ENCODE results near the gene ABCB10.
"Not testable (repeated sequence)": the region's sequence is repeated elsewhere in the genome, so short reads cannot be mapped to it uniquely, and the experiment has no call there.

ABCB10 gene

DNA sequence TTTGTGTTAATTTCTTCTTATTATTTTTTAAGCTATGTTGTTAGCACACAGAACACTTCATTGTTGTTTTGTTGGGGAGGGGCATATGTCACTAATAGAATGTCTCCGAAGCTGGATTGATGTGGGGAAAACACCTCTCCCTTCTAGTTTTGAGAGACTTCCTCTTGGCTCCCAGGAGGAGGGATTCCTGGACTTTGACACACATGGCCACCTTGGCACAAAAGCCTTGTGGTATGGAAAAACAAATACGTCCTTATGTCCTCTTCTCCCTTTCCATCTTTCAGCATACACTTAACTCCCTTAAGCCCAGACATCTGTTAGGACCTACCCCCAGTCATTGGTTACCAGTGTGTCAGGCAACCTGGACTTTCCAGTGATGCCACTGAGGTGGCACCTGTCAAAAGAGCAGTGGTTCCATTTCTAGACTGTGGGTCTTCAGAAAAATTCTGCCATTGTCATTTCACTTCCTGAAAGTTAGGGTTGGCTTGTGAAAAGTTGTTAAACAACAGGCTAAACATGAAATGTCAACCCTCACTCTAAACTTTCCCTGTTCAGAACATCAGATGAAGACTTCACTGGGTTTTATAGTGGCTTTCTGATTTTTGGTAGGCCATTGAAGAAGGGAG is 12.5 kb upstream of the ABCB10 start:
- DNase-seq = no peak

DNA sequence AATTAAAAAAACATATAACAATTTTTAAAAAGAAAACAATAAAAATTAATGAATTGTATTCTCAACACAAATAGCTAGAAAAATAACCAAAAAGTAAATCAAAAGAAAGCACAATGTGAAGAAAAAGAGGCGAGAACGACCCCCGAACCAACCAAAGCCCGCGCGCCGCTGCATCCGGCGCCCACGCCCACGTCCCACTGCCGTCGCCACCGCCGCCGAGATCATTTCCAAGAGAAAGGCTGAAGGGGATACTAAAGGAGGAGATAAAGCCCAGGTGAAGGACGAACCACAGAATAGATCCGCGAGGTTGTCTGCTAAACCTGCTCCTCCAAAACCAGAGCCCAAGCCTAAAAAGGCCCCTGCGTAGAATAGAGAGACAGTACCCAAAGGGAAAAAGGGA is 11.8 kb upstream of the ABCB10 start:
- no peak for DNase-seq

DNA sequence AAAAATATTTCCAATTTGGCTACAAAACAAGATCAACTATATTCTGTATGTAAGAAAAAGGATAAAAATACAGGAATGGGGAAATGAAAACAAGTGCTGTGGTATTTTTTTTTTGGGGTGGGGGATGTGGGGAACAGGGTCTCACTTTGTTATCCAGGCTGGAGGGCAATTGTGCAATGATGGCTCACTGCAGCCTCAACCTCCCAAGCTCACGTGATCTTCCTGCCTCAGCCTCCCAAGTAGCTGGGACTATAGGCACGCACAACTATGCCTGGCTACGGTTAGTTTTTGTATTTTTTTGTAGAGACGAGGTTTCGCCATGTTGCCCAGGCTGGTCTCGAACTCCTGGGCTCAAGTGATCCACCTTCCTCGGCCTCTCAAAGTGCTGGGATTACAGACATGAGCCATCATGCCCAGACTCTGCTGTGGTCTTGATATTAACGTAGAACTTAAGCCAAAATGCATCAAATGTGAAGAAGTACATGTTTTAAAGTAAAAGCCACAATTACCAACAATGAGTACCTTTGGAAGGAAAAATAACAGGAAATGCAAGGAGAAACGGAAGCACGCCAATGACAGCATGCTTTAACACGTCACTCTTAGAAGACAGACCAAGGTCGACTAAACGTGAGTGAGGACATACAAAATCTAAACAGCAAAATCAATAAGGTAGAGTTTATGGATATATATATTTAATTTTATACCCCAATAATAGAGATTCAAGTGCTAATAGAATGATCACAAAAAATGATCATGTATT is 8.8 kb upstream of the ABCB10 start:
- no peak for DNase-seq

DNA sequence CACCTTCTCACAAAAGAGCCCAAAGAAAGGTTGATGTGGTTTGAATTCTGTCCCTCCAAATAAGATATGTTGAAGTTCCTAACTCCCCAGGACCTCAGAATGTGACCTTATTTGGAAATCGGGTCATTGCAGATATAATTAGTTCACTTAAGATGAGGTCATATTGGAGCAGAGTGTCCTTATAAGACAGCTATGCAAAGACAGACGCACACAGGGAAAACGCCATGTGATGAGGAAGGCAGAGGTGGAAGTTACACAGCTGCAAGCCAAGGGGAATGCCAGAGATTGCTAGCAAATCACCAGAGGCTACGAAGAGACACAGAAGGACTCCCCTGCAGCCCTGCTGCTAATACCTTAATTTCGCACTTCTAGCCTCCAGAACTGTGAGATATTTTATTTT is 5.2 kb upstream of the ABCB10 start:
- no peak for DNase-seq

DNA sequence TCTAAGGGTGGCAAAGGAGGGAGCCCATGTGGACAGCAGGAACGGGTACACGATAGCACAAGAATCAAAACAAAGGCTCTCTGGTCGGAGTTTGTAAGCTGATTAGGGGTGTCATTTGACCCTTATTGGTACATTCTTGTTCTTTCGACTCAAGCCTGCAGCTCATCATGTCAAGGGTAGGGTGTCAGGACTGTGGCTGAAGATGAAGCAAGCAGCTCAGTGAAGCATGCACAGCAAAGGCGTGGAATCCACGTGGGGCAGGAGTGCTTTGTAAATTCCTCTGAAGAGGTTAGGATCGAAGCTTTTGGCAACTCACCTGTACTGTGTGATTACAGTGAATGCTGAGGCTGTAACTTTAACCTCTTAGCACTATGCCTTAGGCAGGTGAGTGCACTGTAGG is 4.7 kb upstream of the ABCB10 start:
- no peak for DNase-seq

DNA sequence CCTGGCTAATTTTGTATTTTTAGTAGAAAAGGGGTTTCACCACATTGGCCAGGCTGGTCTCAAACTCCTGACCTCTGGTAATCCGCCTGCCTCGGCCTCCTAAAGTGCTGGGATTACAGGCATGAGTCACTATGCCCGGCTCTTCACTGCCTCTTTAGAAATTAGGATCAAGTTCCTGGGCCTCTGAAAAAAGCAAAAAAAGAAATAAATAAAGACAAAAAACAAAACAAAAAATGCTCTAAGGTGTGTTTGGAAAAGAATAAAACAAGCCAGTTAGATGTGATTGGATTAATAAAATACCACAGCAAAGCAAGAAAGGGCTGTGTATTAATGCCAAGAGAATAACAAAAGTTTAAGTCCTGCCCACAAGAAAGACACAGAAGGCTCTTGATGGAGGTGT is 4.2 kb upstream of the ABCB10 start:
- no peak for DNase-seq

DNA sequence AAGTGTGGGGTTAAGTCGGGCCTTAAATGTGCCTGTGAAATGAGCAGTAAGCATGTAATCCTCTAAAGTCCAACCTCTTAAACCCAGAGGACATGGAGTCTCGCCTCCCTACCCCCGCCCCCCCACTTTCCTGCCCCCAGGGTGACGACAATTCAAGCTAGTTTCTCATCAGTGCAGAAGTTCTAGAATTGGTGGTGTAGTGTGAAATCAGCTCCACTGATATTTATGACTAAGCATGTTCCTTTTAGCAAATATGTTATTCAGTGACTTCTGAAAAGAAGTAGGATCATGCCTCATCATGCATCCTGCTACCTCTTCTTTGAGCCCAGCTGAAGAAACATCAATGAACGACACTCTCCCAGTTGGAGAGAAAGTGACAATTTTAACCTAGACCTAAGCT is 2.6 kb upstream of the ABCB10 start:
- no peak for DNase-seq

DNA sequence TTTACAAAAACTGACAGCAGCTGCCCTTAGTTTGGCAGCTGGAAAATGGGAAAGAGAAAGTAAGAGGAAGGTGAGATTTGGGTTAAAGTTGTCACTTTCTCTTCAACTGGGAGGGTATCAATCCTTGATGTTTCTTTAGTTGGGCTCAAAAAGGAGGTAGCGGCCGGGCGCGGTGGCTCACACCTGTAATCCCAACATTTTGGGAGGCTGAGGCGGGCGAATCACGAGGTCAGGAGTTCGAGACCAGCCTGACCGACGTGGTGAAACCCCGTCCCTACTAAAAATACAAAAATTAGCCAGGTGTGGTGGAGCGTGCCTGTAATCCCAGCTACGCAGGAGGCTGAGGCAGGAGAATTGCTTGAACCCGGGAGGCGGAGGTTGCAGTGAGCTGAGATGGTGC is 1.6 kb upstream of the ABCB10 start:
- DNase-seq = not testable (repeated sequence)

DNA sequence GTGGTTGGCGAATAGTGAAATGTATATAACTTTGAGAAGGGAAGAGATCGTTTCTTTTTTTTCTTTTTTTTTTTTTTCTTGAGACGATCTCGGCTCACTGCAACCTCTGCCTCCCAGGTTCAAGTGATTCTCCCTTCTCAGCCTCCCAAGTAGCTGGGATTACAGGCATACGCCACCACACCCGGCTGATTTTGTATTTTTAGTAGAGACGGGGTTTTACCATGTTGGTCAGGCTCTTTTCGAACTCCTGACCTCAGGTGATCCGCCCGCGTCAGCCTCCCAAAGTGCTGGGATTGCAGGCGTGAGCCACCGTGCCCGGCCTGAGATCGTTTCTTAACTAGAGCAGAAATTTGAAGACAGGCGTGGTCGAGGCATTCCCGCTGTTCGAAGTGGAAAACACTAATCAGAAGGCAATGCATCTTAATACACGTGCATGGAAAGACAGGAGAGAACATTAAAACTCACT is 862 bp upstream of the ABCB10 start:
- not testable (repeated sequence) for DNase-seq

DNA sequence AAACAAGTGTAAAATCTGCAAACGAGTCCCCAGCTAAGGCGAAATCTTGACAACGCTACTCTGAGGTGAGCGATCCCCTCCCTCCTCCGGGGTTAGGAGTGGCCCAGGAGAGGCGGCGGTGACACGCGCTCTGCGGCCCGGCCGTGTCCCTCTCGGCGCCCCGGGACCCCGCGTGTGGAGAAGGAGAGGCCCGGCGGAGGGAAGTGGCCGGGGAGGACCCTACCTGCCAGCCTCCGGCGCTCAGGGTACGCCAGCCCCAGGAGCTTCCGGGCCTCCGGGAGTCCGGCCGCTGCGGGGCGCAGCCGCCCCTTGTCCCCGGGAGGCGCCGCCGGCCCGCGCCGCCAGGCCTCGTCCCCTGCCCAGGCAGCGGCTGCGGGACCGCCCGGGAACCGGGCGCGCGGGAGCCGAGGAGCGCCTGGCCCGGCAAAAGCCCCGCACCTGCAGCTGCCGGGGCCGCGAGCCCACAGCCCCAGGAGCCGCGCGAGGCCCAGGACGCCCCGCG is 543 bp downstream of the ABCB10 start:
- DNase-seq = peak; percentile 63

DNA sequence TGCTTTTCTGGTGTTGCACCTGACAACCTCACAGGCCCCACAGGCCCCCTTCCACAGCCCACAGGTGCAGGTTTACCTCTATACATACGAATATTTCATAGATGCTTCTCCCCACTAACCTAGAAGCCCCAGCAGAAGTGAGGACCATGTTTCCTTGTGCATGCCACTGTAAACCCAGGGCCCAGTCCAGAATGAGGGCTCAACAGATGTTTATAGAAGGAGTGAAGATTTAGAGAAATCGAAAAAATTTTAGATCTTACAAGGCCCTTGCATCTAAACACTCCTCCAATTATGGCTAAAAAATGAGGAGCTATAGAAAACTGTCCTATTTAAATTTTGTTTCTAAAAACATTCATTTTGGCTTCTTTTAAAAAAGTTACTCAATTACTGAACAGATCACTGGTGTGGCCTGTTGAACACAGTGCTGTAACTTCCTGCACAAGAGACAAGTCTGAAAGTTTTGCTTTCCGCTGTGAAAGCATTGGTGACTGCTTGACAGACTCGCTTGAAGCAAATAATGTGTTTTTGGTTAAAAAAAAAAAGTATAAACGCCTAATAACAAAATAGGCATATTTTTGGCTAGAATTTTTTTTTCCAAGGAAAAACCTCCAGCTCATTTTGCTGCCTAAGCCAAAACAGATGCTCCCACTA is 1.2 kb downstream of the ABCB10 start:
- peak; percentile 60 for DNase-seq

DNA sequence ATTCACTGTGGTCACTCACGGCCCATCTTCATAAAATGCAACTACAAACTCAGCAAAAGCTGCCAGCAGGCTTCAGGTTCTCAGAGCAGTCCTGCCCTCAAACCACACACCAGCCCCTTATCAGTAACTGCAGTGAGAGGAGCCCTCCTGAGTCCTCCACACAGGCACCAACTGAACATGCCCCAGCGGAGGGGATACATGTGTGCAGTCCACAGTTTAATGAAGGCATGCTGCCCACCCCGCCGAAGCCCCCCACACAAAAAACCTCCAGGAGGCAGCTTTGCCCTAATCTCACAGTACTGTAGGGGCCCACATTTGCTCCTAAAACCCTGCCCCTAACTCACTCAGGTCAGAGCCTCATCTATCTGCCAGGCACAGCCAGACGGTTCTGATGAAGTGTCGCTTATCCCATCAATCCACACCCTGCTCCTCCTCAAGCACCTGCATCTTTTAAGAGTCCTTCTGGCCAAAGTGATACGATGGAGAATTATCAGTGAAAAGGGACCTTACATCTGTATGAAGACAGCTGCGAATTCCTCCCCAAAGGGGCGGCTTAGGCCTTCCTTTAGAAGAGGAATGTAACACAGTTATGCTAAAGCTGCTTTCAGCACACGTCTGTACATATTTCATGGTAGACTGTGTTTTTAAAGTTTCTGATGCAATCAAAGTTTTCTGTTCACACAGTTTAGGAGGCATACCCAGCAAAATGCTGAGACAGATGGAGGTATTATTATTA is 3.5 kb downstream of the ABCB10 start:
- DNase-seq = peak; percentile 99

DNA sequence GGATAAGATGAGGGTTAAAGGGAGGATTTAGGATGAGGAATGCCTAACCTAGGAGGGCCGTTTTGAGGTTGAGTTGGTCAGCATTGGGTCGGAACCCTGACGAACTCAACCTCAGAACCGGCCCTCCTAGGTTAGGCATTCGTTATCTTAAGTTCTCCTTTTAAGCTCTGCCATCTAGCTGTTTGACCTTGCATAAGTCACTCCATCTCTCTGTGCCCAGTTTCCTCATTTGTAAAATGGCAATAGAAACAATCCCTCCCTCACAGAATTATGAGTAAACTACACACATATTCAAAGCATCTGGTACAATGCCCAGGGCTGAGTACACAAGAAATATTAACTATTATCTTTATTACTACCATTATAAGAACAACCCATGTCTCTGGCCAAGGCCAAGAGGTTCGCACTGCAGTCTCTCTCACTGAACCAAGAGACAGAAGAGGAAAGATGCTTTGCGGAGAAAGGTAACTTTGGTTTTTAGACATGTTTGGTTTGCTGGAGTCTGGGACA is 4.8 kb downstream of the ABCB10 start:
- DNase-seq = no peak

DNA sequence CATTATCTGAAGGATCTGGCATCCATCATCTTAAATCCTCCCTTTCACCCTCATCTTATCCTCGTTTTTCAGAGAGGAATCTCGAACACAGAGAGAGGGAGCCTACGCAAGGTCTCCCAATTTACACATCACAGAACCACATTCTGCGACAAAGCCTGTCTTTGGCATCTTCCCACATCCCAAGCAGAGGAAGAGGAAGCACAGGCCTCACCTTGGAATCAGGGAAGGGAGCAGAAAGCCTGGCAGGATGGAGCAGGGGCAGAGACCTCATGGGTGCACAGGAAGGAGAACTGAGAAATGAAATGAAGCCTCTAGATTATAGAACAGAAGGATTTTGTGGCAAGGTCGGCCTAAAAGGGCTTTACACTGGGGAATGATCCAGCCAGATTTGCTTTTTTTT is 5.8 kb downstream of the ABCB10 start:
- DNase-seq = no peak

DNA sequence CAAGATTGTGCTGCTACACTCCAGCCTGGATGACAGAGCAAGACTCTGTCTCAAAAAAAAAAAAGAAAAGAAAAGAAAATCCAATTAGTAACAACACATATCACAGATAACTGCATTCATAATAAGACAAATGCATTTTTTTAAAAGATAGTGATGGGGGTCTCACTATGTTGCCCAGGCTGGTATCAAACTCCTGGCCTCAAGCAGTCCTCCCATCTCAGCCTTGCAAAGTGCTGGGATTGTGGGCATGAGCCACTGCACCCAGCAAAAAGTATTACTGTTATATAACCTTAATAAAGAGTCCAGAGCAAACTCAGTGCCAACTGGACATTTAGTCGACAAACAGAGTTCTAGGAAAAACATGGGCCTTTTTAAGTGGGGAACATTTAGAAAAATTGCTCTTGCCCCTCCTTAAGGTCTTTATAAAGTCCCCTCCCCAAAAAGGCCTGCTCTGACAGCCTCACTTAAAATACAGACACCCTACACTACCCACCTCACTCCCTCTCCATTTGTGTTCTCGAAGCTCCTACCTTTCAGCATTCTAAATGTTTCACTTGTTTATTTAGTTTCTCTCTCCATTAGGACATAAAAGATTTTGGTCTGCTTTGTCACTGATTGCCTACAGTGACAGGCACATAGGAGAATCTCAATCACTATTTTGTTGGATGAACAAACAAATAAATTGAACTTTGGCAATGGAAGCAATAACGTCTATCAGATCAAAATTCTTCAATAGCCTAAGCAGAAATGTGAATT is 7.5 kb downstream of the ABCB10 start:
- DNase-seq = no peak

DNA sequence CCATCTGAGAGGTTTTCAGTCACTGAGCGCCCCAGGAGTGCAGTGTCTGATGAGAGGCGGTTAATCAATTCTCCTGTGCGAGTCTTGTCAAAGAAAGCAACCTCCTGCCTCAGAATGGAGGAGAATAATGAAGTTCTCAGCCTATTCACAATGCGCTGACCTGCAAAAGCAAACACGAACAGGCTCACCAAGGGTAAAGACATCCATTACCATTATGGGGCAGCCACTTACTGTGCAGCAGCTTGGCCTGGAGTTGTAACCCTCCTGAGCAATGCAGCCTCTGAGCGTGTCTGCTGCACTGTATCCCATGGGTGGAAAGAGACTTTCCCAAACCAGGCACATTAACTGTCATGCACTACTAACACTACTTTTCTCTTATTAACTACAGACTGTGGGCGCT is 11.0 kb downstream of the ABCB10 start:
- DNase-seq = no peak

DNA sequence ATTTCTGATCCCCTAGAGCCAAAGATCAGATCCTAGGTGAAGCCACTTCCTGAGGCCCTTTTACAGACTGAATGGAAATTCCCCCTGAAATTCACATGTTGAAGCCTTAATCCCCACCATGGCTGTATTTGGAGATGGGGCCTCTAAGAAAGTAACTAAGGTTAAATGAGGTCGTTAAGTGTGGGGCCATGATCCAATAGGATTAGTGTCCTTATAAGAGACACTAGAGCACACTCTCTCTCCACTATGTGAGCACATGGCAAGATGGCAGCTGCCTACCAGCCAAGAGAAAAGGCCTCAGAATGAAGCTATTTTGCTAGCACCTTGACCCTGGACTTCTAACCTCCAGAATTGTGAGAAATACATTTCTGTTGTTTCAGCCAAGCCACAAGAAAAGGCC is 13.9 kb downstream of the ABCB10 start:
- DNase-seq = no peak

DNA sequence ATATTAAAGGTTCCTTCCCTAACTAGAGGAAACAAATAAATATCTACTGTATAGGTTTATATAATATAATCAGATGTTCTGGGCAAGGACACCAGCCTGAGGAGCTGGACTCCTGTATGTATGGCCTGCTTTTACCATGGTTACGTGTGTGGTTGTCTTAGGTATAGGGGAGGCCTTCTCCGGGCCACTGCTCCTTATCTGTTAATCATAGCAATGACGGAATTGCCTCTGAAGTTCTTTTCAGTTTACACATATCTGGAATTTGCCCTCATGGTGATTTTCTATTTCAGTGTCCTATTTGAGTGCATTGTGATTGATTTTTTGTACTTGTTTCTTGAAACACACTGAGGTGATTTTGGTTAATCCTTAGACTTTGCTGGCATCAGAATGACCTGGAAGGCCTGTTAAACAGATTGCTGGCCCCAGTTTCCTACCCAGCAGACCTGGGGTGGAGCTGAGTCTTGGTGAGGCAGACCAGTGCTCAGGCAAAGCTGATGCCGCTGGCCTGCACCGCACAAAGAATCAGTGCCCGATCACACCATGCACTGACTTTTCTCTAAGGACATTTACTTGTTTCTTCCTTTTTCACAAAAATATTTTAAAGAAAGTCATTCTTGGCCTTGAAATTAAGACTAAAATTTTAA is 18.5 kb downstream of the ABCB10 start:
- DNase-seq = no peak

DNA sequence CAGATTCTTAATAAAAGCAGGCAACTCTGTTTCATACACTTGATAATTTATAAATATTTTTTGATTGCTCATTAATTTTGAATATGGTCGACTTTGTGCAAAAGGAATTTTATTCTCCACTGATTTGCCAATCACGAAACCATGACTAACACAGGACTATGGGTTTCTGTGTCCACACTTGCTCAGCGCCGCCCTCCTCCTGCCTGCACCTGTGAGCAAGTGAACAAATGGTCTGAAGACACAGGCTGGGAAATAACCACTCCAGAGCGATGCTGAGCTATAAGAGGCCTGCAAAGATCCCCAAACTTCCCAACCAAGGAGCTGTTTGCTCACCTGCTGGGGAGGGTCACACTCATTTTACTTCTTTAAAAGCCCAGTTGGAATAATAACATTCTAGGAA is 19.6 kb downstream of the ABCB10 start:
- DNase-seq = no peak

DNA sequence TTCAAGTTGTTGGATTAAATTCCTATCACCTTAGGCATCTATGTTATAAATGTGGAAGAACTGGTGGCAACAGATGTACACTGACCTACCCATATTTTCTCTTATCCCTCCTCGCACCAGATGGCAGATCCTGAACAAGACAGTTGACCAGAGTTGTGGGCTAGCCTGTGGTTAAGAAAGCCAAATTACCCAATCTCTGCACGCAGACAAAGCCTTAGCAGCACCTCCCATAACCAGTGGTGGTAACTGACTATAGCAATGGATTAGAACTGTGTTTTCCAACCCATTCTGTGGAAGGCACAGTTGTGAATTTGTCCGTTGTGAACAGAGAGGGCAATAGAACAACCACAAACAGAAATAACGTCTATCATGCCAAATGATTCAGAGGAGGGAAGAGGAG is 20.6 kb downstream of the ABCB10 start:
- peak; percentile 84 for DNase-seq

DNA sequence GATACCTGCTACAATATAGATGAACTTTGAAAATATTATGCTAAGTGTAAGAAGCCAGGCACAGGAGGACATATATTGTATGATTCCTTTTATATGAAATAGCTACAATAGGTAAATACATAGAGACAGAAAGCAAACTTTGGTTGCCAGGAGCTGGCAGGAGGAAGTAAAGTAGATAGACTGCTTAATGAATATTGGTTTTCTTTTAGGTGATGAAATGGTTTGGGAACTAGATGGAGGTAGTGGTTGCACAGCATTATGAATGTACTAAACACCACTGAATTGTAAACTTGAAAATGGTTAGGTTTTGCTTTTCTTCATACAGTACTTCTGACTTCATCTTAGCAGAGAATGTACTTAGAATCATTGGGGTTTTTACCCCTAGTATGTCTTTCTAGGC is 21.5 kb downstream of the ABCB10 start:
- DNase-seq = no peak

DNA sequence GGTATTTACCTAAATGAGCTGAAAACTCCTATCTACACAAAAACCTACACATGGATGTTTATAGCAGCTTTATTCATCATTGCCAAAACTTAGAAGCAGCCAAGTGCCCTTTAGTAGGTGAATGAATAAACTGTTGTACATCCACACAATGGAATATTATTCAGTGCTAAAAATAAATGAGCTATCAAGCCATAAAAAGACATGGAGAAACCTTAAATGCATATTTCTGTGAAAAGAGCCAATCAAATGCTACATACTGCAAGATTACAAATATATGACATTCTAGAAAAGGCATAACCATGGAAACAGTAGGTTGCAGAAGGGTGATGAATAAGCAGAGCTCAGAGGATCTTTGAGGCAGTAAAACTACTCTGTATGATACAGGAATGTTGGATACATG is 23.3 kb downstream of the ABCB10 start:
- DNase-seq = no peak
